NCI-H1092 treated with DMSO at 0.1 percent for 48 hours (cell line): ENCODE results near the gene IFRD1.
"Not testable (repeated sequence)": the region's sequence is repeated elsewhere in the genome, so short reads cannot be mapped to it uniquely, and the experiment has no call there.

Source experiments
- DNase-seq: peaks from one replicate; lab custom pipeline; 2025; lab: John Stamatoyannopoulos, UW

Gene IFRD1

DNA sequence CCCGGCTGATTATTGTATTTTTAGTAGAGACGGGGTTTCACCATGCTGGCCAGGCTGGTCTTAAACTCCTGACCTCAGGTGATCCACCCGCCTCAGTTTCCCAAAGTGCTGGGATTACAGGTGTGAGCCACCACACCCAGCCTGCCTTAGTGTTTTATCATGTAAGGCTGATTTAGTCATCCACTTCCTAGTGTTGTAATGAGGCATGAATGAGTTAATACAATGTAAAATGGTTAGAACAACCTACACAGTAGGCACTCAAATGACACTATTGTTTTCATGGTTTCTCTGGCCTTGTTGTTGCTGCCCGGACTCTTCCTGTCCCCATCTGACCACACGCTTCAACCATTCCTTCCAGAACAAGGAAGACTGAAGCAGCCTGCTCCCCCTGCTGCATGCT, 66.2 kb downstream of the IFRD1 start:
- DNase-seq: not testable (repeated sequence)

- DNase-seq: no peak
Observed at GRCh38 chr7:112517487-112517886, 67.2 kb downstream of the IFRD1 start.

DNA sequence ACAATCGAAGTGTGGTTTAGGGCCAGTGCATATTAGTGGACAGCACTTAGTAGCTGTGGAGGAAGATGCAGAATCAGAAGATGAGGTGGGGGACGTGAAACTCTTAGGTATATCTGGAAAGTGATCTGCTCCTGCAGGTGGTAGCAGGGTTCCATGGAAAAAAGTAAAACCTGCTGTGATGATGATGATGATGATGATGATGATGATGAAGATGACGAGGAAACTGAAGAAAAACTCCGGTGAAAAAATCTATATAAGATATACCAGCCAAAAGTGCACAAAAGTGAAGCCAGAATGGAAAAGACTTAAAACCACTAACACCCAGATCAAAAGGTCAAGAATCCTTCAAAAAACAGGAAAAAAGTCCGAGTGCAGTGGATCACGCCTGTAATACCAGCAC, 70.5 kb downstream of the IFRD1 start:
- no peak for DNase-seq

- no peak for DNase-seq
Observed at GRCh38 chr7:112521942-112522341, 71.7 kb downstream of the IFRD1 start.

- no peak for DNase-seq
Observed at GRCh38 chr7:112523871-112524270, 73.6 kb downstream of the IFRD1 start.
